ENCODE measurements around the gene IFT22. TPM values are rescaled to one million over a fixed set of nuclear protein-coding genes. Genes with fewer than 3 reads are reported as not detected.
"Not testable (repeated sequence)": the region's sequence is repeated elsewhere in the genome, so short reads cannot be mapped to it uniquely, and the experiment has no call there.

IFT22 gene
- total and polyA plus RNA-seq, 2 donors from 2014 or later = 42.5 to 92.7 TPM

GRCh38 chr7:101294039-101294831 is 27.4 kb downstream of the IFT22 start:
- peaks cover 12% of the 10 kb centered on the region for H3K27me3 ChIP-seq (ENCODE audit: control insufficient read depth, insufficient read depth, low read length)
- no peak for FAIRE-seq

DNA sequence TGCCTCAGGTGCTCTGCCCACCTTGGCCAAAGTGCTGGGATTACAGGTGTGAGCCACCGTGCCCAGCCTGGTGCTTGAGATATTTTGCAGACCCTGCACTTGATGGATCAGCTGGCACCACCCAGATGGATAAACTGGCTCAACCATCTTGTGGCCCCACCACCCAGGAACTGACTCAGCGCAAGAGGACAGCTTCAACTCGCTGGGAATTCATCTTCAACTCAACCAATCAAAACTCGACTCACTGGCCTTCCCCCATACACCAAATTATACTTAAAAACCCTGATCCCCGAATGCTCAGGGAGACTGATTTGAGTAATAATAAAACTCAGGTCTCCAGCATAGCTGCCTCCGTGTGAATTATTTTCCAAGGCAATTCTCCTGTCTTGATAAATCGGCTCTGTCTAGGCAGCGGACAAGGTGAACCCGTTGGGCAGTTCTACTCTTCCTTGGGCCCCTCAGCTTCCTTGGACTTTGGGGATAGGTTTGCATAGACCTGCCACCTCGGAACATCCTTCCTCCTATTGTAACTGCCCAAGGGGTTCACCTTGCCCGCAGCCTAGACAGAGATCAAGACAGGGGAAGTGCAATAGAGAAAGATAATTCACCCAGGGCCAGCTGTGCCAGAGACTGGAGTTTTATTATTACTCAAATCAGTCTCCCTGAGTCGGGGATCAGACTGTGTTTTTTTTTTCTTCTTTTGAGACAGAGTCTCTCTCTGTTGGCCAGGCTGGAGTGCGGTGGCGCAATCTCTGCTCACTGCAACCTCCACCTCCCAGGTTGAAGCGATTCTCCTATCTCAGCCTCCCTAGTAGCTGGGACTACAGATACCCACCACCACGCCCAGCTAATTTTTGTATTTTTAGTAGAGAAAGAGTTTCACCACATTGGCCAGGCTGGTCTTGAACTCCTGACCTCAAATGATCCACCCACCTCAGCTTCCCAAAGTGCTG is 28.3 kb downstream of the IFT22 start:
- H3K9me3 ChIP-seq (ENCODE audit: control insufficient read depth in 2 of 3, insufficient read depth in 1 of 3, low read length in 3 of 3); H3K9ac ChIP-seq (ENCODE audit: low read length in 3 of 3); intact Hi-C loops (cut with DNase I); H3K27me3 ChIP-seq (ENCODE audit: control insufficient read depth, insufficient read depth, low read length); H3K36me3 ChIP-seq (ENCODE audit: control insufficient read depth in 2 of 3, insufficient read depth in 3 of 3, low read length in 3 of 3); H3K4me1 ChIP-seq (ENCODE audit: control insufficient read depth in 2 of 3, insufficient read depth in 2 of 3, low read depth in 1 of 3, low read length in 3 of 3); H3K27ac ChIP-seq (ENCODE audit: low read depth in 2 of 2, low read length in 2 of 2); DNase-seq; FAIRE-seq; H3K4me3 ChIP-seq (ENCODE audit: low read length in 3 of 3): not testable (repeated sequence)

More at GRCh38 chr7:101294039-101294831, 27.4 kb downstream of the IFT22 start:
- H3K4me1 ChIP-seq (ENCODE audit: control insufficient read depth in 2 of 3, insufficient read depth in 2 of 3, low read depth in 1 of 3, low read length in 3 of 3) = no peaks in the 10 kb centered on the region
- H3K27ac ChIP-seq (ENCODE audit: low read depth in 2 of 2, low read length in 2 of 2) = no peak overlapping the region
- no peak for TF ChIP-seq CTCF (IDR thresholded peaks at IDR 0.05; ENCODE audit: borderline replicate concordance, extremely low read depth, insufficient read depth)
- no peaks in the 10 kb centered on the region for H3K36me3 ChIP-seq (ENCODE audit: control insufficient read depth in 2 of 3, insufficient read depth in 3 of 3, low read length in 3 of 3)
- no peak overlapping the region for H3K9ac ChIP-seq (ENCODE audit: low read length in 3 of 3)
- no peaks in the 10 kb centered on the region for H3K9me3 ChIP-seq (ENCODE audit: control insufficient read depth in 2 of 3, insufficient read depth in 1 of 3, low read length in 3 of 3)
- intact Hi-C loops (cut with DNase I) = no loop called here
- no peak for DNase-seq
- no peak overlapping the region for H3K4me3 ChIP-seq (ENCODE audit: low read length in 3 of 3)

DNA sequence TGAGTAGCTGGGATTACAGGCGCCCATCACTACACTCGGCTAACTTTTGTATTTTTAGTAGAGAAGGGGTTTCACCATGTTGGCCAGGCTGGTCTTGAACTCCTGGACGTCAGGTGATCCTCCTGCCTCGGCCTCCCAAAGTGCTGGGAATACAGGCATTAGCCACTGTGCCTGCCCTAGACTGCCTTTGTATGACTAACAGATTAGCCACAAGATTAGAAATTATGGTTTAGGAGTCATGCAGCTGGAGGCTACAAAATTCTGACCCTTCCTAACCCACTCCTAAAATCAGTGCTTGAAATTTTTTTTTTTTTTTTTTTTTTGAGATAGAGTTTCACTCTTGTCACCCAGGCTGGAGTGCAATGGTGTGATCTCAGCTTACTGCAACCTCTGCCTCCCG is 29.0 kb downstream of the IFT22 start:
- H3K9ac ChIP-seq (ENCODE audit: low read length in 3 of 3); H3K4me3 ChIP-seq (ENCODE audit: low read length in 3 of 3); DNase-seq; H3K27me3 ChIP-seq (ENCODE audit: control insufficient read depth, insufficient read depth, low read length); H3K4me1 ChIP-seq (ENCODE audit: control insufficient read depth in 2 of 3, insufficient read depth in 2 of 3, low read depth in 1 of 3, low read length in 3 of 3); H3K27ac ChIP-seq (ENCODE audit: low read depth in 2 of 2, low read length in 2 of 2); H3K36me3 ChIP-seq (ENCODE audit: control insufficient read depth in 2 of 3, insufficient read depth in 3 of 3, low read length in 3 of 3); intact Hi-C loops (cut with DNase I); FAIRE-seq; H3K9me3 ChIP-seq (ENCODE audit: control insufficient read depth in 2 of 3, insufficient read depth in 1 of 3, low read length in 3 of 3): not testable (repeated sequence)

DNA sequence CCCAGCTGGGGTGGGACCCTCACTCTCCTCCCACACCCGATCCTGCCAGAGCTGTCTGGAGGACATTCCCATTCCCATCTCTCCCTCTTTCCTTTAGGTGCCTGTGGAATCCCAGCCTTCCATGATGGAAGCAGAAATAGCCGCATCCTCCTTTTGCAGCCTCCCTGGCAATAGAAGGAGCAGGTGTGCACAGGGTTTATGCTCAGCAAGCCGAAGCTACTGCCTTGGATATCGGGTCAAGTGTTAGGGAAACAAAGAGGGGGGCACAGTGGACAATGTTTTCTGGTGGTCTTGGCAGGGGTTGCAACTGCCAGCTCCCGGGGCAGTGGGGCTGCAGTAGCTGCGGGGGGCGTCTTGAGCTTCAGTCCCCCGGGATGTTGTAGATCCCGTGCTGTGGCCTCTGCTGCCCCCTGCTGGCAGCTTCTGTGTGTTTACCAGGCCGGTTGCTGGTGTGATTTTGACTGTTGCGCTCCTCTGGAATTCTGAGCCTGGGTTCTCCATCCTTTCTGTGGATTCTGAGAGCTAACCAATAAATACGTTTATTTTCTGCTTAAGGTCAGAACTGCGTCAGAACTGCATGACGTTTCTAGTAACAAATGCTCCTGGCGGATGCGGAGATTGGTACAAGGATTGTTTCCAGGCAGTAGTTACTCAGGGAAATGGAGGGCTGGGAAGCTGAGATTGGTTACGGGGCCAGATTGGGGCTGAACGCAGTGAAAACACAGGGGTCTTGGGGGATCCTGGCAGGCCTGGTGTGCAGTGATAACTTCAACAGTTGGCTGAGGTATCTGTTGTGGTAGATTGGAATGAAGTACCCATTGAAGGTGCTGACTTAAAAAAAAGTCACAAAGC is 31.2 kb downstream of the IFT22 start:
- intact Hi-C loops (cut with DNase I); H3K9ac ChIP-seq (ENCODE audit: low read length in 3 of 3); H3K27ac ChIP-seq (ENCODE audit: low read depth in 2 of 2, low read length in 2 of 2); FAIRE-seq; H3K27me3 ChIP-seq (ENCODE audit: control insufficient read depth, insufficient read depth, low read length); H3K4me3 ChIP-seq (ENCODE audit: low read length in 3 of 3); H3K36me3 ChIP-seq (ENCODE audit: control insufficient read depth in 2 of 3, insufficient read depth in 3 of 3, low read length in 3 of 3); H3K4me1 ChIP-seq (ENCODE audit: control insufficient read depth in 2 of 3, insufficient read depth in 2 of 3, low read depth in 1 of 3, low read length in 3 of 3); H3K9me3 ChIP-seq (ENCODE audit: control insufficient read depth in 2 of 3, insufficient read depth in 1 of 3, low read length in 3 of 3): not testable (repeated sequence)
- TF ChIP-seq CTCF (IDR thresholded peaks at IDR 0.05; ENCODE audit: borderline replicate concordance, extremely low read depth, insufficient read depth) = peak; percentile 55
- DNase-seq = peak in 3 of 5 donors; percentile 40 to 56 (median 42)

GRCh38 chr7:101289687-101290086 is 31.9 kb downstream of the IFT22 start:
- DNase-seq; H3K9me3 ChIP-seq (ENCODE audit: control insufficient read depth in 2 of 3, insufficient read depth in 1 of 3, low read length in 3 of 3); H3K36me3 ChIP-seq (ENCODE audit: control insufficient read depth in 2 of 3, insufficient read depth in 3 of 3, low read length in 3 of 3); H3K27ac ChIP-seq (ENCODE audit: low read depth in 2 of 2, low read length in 2 of 2); H3K27me3 ChIP-seq (ENCODE audit: control insufficient read depth, insufficient read depth, low read length); FAIRE-seq; H3K4me3 ChIP-seq (ENCODE audit: low read length in 3 of 3); H3K4me1 ChIP-seq (ENCODE audit: control insufficient read depth in 2 of 3, insufficient read depth in 2 of 3, low read depth in 1 of 3, low read length in 3 of 3); H3K9ac ChIP-seq (ENCODE audit: low read length in 3 of 3): not testable (repeated sequence)
- intact Hi-C loops (cut with DNase I) = loop anchor here (10.0 kb wide), 1 partner anchor 145 kb away; no protein-coding TSS in a partner anchor
